GM18505 (cell line): ENCODE results near the gene COL1A2.

ENCODE experiments used
- ATAC-seq: cut with Tn5 transposase; IDR thresholded peaks from one replicate; pipeline ENCODE4 v1.9.1; 2021; ENCODE audit not compliant: unreplicated experiment
- POLR2A ChIP-seq: IDR thresholded peaks from 4 replicates; pipeline ENCODE4 v1.6.1; 2011; ENCODE audit warnings: borderline replicate concordance; ENCODE audit not compliant: insufficient read depth, insufficient read length; ENCODE audit errors: extremely low read depth

The COL1A2 gene

DNA sequence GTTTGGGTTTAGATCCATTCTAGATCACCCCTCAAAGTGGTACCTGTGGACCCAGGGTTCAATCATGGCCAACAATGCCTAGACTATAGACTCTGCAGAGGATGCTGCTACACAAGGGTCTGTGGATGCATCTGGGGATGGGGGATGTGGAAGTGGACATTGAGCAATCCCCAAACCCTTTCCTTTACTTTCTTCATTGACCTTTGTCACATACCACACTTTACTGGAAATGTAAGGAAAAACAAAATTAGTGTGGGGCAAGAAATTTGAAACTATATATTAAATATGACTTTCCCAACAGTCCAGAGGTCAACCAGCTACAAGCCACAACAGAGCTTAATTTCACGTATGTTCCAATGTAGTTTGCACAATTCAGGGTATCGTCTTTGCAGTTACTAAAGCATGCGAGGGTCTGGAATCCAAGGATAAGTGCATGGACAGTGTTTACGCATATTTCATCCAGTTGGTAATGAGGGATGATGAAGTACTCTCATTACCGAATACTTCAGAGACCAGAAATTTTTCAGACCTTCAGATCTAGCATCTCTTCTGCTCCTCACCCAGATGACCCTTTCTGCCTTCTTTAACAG lies 81.7 kb downstream of the COL1A2 start:
- ATAC-seq, result no peak

DNA sequence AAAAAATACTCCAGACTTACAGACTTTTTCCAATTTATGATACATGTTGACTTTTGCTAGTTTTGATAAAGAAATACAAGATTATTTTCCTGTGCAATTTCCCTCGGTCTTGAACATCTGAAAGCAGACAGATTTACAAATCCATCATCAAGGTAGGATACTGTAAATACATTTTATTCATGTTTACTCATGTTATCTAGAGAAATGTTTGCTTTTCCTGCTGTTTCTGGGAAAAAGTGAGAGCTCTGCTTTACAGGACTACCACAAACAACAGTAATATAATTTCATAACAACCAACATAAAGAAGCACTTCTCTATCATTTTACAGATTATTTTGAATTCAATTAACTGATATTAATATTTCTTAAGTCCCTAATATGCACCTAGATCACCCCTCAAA lies 83.2 kb downstream of the COL1A2 start:
- no peak for ATAC-seq
- TF ChIP-seq POLR2A, result no peak

More for the DNA sequence above, 81.7 kb downstream of the COL1A2 start:
- TF ChIP-seq POLR2A, result no peak

DNA sequence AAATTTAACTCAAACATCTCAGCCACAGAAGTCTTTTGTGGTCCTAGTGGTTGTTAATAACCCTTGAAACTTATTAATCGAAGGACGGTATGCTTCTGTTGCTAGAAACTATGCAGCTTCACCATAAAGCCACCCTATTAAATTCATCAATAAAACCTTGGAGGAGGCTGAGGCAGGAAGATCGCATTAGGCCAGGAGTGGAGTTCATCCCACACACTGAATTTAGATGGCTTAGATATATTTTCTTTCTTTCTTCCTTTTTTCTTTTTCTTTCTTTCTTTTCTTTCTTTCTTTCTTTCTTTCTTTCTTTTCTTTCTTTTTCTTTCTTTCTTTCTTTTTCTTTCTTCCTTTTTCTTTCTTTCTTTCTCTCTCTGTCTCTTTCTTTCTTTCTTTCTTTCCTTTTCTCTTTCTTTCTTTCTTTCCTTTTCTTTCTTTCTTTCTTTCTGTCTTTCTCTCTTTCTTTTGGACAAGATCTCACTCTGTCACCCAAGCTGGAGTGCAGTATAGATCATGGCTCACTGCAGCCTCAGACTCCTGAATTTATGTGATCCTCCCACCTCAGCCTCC lies 84.0 kb downstream of the COL1A2 start:
- ATAC-seq, result no peak
- no peak for TF ChIP-seq POLR2A
